ENCODE data around the gene STARD7. TPM values are rescaled to one million over a fixed set of nuclear protein-coding genes. Genes with fewer than 3 reads are reported as not detected.

STARD7 gene
- total RNA-seq, 4 donors from 2014 or later = 211 to 292 (median 266) TPM

DNA sequence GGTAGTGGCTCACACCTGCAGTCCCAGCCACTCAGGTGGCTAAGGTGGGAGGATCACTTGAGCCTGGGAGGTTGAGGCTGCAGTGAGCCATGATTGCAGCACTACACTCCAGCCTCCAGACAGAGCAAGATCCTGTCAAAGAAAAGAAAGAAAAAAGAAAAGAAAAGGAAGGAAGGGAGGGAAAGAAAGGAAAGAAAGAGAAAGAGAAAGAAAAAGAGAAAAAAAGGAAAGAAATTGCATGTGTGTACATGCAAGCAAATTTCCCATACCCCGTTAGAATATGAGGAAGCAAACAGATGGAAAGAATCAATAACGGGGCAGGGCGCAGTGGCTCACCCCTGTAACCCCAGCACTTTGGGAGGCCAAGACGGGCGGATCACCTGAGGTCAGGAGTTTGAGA lies 39.3 kb upstream of the STARD7 start:
- TF ChIP-seq, protein P1, sequence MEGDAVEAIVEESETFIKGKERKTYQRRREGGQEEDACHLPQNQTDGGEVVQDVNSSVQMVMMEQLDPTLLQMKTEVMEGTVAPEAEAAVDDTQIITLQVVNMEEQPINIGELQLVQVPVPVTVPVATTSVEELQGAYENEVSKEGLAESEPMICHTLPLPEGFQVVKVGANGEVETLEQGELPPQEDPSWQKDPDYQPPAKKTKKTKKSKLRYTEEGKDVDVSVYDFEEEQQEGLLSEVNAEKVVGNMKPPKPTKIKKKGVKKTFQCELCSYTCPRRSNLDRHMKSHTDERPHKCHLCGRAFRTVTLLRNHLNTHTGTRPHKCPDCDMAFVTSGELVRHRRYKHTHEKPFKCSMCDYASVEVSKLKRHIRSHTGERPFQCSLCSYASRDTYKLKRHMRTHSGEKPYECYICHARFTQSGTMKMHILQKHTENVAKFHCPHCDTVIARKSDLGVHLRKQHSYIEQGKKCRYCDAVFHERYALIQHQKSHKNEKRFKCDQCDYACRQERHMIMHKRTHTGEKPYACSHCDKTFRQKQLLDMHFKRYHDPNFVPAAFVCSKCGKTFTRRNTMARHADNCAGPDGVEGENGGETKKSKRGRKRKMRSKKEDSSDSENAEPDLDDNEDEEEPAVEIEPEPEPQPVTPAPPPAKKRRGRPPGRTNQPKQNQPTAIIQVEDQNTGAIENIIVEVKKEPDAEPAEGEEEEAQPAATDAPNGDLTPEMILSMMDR (IDR thresholded peaks at IDR 0.05) = no peak
- TF ChIP-seq POLR2A (IDR thresholded peaks at IDR 0.05) = no peak
- no peak overlapping the region for H3K27ac ChIP-seq
- no peak overlapping the region for H3K4me3 ChIP-seq (replicated peaks in 1 of 3)
- DNase-seq = no peak
- WGBS, 2 donors = 94 to 95% methylated on average over 5 of the region's 5 CpGs
- peaks cover 5 to 34% of the 10 kb centered on the region in 2 donors for H3K4me1 ChIP-seq
- intact Hi-C loops (cut with DNase I) = no loop called here
- no peaks in the 10 kb centered on the region for H3K27me3 ChIP-seq
- peaks cover 6 to 13% of the 10 kb centered on the region in 2 donors for H3K36me3 ChIP-seq
- no peaks in the 10 kb centered on the region for H3K9me3 ChIP-seq

DNA sequence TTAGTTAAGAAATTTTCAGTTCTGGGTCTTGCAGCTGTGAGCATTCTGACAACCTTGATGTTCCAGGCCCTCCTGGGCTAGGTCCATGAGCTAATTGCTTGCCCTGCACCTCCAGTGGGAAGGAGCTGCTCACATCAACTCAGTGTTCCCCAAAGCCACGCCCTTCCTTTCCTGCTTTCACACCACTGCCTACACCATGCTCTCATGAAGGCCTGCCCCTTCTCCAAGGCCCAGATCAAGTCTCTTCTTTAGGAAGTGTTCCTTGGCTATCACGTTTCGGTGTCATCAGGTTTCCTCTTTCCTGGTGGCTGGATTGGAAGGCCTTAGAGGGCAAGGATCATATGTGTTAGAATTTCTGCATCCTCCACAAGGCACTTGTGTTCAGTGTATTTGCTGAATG lies 38.4 kb upstream of the STARD7 start:
- H3K27ac ChIP-seq = no peak overlapping the region
- H3K36me3 ChIP-seq = peaks cover 0 to 4% of the 10 kb centered on the region in 2 donors
- H3K4me3 ChIP-seq (replicated peaks in 1 of 3) = no peak overlapping the region
- DNase-seq = no peak
- 87 to 89% methylated on average over 3 of the region's 3 CpGs for WGBS, 2 donors
- no peaks in the 10 kb centered on the region for H3K9me3 ChIP-seq
- TF ChIP-seq POLR2A (IDR thresholded peaks at IDR 0.05) = no peak
- TF ChIP-seq, protein P1 (IDR thresholded peaks at IDR 0.05) = no peak
- peaks cover 5 to 36% of the 10 kb centered on the region in 2 donors for H3K4me1 ChIP-seq
- intact Hi-C loops (cut with DNase I) = no loop called here
- H3K27me3 ChIP-seq = no peaks in the 10 kb centered on the region

- Histone ChIP-seq H3K4me1 (peaks cover 5 to 33% of the 10 kb centered on the region in 2 donors), H3K27ac (peak overlapping the region in 1 of 3 donors; percentile 24), H3K4me3 (replicated peaks in 1 of 3) (no peak overlapping the region), H3K27me3 (no peaks in the 10 kb centered on the region), H3K36me3 (no peaks in the 10 kb centered on the region), H3K9me3 (no peaks in the 10 kb centered on the region)
- DNase-seq = peak; percentile 29
- 68 to 71% methylated on average over 8 of the region's 8 CpGs for WGBS, 2 donors
- TF ChIP-seq, protein P1 (IDR thresholded peaks at IDR 0.05) = no peak
- no peak for TF ChIP-seq POLR2A (IDR thresholded peaks at IDR 0.05)
- intact Hi-C loops (cut with DNase I) = no loop called here
Measured at GRCh38 chr2:96245609-96246390, 37.2 kb upstream of the STARD7 start.

DNA sequence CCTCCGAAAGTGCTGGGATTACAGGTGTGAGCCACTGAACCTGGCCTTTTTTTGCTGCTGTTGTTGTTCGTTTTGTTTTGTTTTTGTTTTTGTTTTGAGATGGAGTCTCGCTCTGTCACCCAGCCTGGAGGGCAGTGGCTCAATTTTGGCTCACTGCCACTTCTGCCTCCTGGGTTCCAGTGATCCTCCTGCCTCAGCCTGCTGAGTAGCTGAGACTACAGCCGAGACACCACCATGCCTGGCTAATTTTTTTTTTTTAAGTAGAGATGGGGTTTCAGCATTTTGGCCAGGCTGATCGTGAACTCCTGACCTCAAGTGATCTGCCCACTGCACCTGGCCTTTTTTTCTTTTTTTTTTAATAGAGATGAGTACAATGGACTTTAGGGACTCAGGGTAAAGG lies 35.2 kb upstream of the STARD7 start:
- TF ChIP-seq, protein P1 (IDR thresholded peaks at IDR 0.05) = no peak
- no peak for TF ChIP-seq POLR2A (IDR thresholded peaks at IDR 0.05)
- H3K9me3 ChIP-seq = no peaks in the 10 kb centered on the region
- WGBS, 2 donors = 94 to 95% methylated on average over 5 of the region's 5 CpGs
- no peaks in the 10 kb centered on the region for H3K27me3 ChIP-seq
- peaks cover 5 to 21% of the 10 kb centered on the region in 2 donors for H3K4me1 ChIP-seq
- H3K4me3 ChIP-seq (replicated peaks in 1 of 3) = no peak overlapping the region
- no peak overlapping the region for H3K27ac ChIP-seq
- intact Hi-C loops (cut with DNase I) = no loop called here
- no peaks in the 10 kb centered on the region for H3K36me3 ChIP-seq
- no peak for DNase-seq

DNA sequence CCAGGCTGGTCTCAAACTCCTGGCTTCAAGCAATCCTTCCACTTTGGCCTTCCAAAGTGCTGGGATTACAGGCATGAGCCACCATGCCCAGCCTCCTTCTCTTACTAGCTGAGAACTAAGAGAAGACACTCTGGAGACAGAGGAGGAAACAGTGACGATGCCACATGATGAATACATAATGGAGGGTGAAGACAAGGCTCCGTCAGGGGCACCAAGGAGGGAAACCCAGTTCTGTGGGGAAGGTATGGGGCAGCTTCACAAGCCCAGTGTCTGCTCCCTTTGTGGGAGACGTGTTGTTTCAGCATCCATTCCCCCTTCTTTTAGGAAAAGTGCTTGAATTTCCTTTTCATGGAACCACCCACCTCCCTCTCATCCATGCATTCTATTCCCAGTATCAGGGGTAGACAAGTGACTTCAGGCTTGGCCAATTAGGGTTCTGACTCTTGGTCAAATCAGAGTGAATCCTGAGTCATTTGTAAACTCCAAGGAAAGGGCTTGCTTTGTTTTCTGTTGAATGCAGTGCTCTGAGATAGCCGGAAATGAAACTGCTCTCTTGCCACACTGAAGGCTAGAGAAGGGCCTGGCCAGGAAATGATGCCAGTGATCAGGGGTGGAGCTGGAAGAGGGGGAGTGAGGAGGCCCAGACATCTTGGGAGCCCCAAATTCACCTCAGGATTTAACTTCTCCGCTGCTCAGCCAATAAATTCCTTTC lies 33.4 kb upstream of the STARD7 start:
- H3K9me3 ChIP-seq = no peaks in the 10 kb centered on the region
- DNase-seq = peak in 1 of 2 donors; percentile 15
- TF ChIP-seq, protein P1 (IDR thresholded peaks at IDR 0.05) = no peak
- no peak for TF ChIP-seq POLR2A (IDR thresholded peaks at IDR 0.05)
- no peak overlapping the region for H3K4me3 ChIP-seq (replicated peaks in 1 of 3)
- 76 to 89% methylated on average over 5 of the region's 5 CpGs for WGBS, 2 donors
- intact Hi-C loops (cut with DNase I) = no loop called here
- H3K36me3 ChIP-seq = no peaks in the 10 kb centered on the region
- H3K4me1 ChIP-seq = peaks cover 5 to 21% of the 10 kb centered on the region in 2 donors
- H3K27ac ChIP-seq = peak overlapping the region; percentile 6 to 42 (median 33)
- no peaks in the 10 kb centered on the region for H3K27me3 ChIP-seq

Measured in thyroid gland (tissue), 4 donors.